ENCODE measurements around the gene FOXP1.

Gene FOXP1

DNA sequence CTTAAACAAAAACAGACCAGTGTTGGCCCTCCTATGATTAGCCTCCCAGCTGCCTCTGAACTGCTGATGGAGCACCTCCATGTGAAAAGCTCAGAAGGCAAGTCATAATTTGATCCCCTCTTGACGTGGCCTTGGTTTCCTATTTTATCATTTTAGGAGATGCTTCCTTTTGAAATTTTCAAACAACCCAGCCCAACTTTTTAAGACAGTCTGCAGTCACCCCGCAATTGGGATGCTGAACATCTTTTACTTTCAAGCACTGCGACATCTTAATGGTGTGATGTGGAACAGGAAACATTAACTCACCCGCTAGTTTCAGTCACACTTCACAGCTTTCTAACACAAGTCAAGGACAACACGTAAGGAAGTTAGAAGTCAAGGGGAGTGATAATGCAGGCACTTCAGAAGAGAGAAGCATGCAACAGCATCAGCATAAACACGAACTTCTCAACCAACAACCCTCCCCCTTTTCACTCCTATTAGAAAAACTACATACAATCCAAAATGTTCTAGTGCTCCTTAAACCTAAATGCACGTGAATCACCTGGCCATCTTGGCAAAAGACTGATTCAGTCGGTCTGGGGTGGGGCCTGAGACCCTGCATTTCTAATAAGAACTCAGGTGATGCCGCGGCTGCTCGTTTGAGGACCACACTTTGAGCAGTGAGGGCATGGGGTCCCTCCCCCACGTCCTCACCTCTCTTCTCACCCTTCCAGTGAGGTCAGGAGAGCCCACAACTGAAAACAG, 161.5 kb downstream of the FOXP1 start:
- DNase-seq: no peak

- DNase-seq: no peak
These were observed 162.1 kb downstream of the FOXP1 start for GRCh38 chr3:71421475-71421819.

- no peak for DNase-seq
These were observed 164.2 kb downstream of the FOXP1 start for GRCh38 chr3:71419369-71419768.

DNA sequence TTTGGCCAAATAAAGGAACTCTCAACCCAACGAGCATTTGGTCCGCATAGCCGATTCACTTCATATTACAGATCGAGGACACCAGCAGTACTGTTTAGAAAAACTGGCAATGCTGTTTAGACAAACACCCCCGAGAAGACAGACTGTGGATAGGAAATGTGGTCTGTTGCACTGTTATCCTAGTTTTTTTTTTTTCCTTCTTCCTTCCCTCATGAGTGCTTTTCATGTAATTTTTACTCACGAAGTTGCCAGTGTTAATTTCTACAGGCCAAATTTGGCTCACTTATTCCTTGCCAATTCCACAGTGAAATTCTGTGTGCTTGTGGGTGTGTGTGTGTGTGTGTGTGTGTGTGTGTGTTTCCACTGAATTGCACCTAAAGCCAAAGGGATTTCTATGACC, 165.7 kb downstream of the FOXP1 start:
- DNase-seq: no peak

GRCh38 chr3:71416876-71417275, 166.7 kb downstream of the FOXP1 start:
- no peak for DNase-seq

- DNase-seq: no peak
These were observed 167.8 kb downstream of the FOXP1 start for GRCh38 chr3:71415681-71416122.

DNA sequence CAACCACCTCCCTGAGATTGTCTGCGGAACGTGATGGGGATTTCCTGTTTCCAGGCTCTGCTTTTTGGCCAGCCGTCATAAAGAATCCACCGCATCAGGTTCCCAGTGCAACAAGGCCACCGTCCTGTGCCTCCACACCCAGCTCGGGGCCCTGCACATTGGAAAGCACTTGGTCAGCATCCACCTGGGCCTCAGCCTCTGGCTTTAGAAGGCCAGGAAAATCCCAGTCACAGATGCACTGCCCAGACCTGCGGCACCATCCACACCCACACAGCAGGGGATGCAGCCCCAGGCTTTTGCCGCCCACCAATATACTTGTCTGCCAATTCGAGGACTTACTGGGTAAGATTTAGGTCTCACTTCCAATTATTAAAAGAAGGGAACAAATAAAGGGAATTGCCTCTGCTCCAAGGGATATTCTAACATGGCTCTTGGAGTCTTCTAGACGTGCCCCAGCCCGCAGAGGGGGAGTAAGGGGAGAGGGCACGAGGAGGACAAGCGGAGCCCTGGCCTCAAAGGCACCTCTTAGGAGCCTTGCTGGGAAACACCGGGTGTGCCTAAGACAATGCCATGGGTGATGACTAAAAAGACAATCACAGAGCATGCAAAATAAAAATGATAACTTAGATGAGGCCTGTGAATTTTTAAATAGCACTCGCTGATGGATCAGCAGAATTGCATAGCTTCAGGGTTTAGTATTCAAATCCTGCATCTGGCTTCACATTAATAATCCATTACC, 169.2 kb downstream of the FOXP1 start:
- peak; percentile 56 for DNase-seq

- no peak for DNase-seq
These were observed 170.0 kb downstream of the FOXP1 start for GRCh38 chr3:71413572-71413971.

DNA sequence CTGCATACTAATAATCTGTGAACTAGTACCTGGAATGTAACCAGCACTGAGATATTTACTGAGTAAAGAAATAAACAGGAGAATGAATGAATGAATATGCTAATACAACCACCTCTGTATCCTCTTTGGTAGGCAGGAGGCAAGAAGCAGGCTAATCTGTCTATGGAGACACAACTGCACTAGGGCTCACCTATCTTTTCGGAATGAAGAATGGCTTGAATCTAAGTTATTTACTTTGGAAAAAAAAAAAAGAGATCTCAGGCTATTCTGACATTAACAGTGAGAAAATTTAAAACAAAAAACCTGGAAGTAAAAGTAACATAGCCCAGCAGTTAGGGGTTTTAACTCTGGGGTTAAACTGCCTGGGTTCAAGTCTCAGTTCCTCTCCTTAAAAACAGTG, 174.2 kb downstream of the FOXP1 start:
- DNase-seq: no peak

- no peak for DNase-seq
These were observed 174.6 kb downstream of the FOXP1 start for GRCh38 chr3:71408903-71409302.

- DNase-seq: no peak
These were observed 175.7 kb downstream of the FOXP1 start for GRCh38 chr3:71407823-71408222.

DNA sequence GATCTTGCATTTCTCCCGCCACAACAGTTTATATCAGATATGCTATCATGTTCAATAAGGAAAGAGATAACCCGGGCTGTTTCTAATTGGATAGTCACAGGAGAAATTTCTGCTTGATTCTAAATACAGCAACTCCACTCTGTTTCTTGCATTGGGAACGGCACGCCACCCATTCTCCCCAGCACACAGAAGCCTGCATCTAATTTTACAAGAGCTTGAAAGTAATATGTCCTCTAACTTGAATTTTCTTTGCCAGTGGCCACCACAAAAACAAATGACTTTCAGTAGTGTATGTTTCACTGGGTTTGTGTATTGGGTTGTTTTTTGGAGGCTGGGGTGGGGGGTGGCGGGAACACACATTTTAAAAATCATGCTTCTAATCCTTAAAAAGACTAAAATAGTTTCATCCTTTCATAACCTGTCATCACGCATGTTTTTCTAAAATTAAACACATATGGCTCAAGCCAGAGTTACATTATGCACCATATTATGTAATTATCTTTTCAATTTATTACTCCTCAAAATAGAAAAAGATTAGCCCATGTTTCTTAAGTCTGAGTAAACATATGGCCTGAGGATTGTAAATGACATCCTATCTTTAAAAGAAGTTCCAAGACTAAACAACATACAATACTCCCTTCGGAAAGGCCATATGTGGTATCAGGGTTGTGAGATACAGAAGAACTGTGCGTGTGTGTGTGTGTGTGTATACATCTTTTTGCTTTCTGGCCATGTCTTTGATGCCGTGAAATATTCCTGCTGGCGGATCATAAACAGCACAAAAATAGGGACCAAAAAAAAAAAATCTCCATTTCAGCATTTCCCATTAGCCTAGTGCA, 176.3 kb downstream of the FOXP1 start:
- no peak for DNase-seq

DNA sequence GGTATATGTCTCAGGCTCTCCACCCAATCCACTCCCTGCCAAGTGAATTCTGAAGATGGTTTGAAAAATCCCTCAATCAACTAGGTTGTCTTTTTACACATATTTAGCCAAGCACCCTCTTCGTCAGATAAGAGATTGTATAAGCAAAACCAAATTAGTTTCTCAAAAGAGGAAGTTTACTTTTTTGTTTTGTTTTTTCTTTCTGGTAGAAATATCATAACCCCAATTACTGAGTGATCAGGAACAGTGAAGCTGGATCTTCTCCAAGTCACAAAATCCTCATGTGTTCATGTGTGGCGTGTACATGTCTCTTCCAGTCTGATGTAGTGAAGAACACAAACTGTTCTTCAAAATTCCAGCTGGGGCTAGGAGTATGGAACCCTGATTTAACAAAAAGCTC, 180.6 kb downstream of the FOXP1 start:
- DNase-seq: no peak

GRCh38 chr3:71402280-71402679, 181.2 kb downstream of the FOXP1 start:
- no peak for DNase-seq

DNA sequence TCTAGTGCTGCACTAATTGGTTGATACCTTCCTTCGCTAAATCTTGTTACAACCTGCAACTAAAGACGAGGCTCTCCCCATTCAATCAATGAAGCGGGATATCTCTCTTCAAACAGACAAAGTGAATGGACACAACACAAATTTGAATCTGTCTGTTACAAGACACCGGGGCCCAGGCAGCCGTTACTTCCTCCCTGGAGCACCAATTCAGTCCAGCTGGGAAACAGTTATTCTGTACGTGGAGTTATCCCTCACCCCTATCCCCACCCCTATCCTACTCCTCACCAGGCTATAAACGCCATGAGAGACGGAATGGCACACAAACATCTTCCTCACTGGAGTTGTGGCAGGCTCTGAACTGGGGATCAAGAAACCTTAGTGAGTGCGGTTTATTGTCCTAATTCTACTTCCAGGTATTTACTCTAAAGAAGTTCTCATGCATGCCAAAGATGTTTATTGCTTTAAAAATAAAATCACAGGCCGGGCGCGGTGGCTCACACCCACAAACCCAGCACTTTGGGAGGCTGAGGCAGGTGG, 181.8 kb downstream of the FOXP1 start:
- no peak for DNase-seq

- no peak for DNase-seq
These were observed 182.5 kb downstream of the FOXP1 start for GRCh38 chr3:71400986-71401451.

- no peak for DNase-seq
These were observed 184.1 kb downstream of the FOXP1 start for GRCh38 chr3:71399478-71399877.

DNA sequence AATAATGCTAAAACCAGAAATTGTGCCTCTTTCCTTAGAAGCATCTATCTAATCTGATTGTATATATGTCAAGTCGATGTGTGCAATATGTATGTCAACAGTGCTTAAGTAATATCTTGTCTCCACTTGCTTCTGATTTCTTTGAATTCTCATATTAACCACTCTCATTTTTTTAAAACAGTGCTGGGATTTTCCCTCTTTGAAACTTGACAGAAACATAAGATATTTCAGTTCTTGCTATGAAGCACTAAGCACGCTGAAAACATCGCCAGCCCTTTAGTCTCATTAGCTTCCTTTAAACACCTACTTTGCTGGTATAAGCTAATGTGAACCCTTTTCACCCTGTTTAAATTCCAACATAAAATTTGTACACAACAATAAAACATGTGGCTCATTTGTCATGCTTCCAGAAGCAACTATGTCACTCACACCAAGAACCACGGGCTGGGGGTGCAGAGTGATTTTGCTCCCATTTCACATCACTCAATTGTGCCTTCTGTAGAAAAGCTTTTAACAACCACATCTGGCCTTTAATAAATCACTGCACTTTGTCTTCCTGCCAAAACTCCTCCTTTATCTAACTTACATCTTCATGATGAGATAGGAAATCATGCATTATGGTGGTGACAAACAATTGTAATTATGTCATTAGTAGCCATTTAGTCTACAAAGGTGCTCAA, 185.2 kb downstream of the FOXP1 start:
- no peak for DNase-seq

GRCh38 chr3:71397726-71398125, 185.8 kb downstream of the FOXP1 start:
- no peak for DNase-seq

DNA sequence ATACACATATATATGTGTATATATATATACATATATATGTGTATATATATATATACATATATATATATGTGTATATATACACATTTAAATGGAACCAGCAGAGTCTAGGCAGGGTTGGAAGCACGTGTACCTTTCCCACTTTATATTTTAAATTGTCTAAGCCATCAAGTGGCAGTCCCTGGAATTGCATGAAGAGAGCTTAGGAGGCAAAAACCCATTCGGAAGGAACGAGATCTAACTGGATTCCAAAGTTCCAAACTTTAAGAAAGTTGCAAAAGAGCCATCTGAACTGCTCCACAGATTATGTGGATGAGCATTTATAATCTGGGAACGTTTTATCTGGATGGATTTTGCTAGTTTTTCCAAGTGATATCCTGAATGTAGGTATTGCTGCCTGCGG, 186.5 kb downstream of the FOXP1 start:
- no peak for DNase-seq

DNA sequence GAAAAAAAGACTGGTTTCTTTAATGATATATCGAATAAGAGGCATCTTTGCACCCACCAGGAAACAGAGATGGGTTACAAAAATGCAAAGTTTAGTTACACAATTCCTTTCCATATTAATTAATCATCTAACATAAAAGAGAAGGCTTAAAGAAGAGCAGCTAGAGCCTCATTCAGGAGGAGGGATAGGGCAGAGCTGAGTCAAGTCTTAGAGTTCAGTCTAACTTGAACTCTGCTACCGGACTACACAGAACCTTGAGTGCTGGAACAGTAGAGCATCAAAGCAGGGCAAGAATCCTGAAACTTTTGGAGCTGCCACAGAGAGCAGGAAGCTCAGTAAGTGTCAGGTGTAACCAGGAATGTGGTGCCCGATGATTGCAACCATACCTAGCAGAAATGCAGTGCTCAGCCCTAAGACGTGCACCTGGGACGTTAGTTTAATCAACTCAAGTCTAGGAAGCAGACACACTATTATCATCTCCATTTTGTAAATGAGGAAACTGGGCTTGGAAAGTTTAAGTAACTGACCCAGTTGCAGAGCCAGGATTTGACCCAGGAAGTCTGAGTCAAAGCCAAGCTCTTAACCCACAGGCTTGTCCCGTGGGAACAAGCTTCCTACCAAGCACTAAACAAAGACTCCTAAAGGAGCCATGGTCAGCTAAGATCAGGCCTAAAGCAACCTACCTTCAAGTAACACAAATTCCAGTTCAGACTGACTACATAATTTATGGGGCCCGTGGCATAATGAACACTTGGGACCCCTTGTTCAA, 187.4 kb downstream of the FOXP1 start:
- DNase-seq: no peak

DNA sequence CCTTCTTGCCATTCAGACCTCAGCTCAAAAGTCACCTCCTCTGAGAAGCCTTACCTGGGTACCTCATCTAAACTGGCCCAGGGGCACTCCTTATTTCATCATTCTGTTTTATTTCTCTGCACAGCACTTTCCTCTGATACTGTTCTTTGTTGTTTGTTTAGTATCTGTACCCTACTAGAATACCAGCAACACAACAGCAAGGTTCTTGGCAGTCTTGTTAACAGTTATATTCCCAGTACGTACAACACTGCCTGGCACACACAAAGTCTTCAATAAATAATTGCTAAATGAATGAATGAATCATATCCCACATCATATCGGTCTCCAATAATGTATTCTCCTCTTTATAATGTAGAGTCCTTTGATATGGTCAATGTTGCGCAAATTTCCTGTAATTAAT, 188.1 kb downstream of the FOXP1 start:
- DNase-seq: no peak

All from femur (tissue), 1 donor.